NCI-H146 (cell line): Measurements from ENCODE around the gene PMPCB.
A peak's percentile ranks its signal among the peaks of the same experiment; 100 is the strongest.

Experiments
- DNase-seq: peaks from one replicate; lab custom pipeline; 2025; lab: John Stamatoyannopoulos, UW

The PMPCB gene

DNA sequence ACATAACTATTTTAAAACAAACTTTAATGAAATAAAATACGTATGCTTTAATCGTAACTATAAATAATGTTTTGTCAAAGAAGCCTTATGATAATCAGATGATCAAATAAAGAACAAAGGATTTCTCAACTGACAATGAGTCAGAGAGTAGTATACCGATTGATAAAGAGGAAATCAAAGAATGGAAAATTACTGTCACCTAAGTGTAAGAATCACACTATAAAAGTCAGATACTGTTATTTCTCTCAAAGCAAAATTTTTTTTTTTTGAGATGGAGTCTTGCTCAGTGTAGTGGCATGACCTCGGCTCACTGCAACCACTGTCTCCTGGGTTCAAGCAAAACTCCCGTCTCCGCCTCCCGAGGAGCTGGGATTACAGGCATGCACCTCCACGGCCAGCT lies 28.5 kb downstream of the PMPCB start:
- DNase-seq, result no peak

DNA sequence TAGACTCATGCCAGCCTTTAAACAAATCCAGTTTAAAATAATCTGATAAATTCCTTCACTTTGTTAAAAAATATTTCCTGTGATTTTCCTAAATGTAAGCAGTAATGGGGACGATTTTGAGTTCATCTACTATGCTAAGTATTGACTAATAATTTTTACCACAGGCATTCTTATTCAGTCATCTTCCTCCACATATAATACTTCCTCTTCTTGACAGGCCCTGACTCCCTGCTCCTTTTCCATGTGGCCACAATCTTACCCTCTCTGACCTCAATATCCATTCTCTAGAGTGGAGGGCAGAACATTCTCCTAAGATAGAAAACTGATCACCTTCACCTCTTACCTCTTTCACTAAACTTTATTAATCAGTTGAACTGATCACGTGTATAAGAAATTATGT lies 39.5 kb downstream of the PMPCB start:
- no peak for DNase-seq

DNA sequence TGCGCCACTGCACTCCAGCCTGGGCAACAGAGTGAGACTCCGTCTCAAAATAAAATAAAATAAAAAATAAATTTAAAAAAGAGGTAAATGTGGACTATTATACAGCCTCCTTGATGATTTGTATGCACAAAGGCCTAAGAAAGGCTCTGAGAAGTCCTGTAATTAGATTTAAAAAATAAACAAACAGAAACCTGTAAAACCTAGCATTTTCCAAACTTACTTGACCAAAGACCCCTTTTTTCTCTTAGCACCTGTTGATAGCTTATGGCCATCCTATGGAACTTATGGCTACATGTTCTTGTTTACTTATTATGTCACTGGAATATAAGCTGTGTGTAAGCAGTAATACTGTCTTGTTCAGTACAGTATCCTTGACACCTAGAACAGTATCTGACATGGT lies 41.6 kb downstream of the PMPCB start:
- no peak for DNase-seq

DNA sequence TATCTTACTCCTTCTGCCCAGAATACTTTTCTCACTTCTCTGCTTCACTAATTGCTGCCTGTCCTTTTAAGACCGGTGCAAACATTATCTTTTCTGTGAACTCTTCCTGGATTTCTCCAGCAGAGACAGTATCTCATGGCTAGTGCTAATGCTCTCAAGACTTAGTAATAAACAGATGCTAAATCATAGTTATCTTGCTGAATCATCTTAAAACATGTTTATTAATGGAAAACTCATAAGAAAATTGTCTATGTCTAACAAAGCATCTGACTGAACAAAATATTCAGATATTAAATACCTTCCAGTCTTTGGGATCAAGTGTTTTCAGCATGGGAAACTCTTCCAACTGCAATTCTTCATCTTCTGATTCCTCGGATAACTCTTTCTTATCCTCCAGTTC lies 44.2 kb downstream of the PMPCB start:
- DNase-seq, result no peak

DNA sequence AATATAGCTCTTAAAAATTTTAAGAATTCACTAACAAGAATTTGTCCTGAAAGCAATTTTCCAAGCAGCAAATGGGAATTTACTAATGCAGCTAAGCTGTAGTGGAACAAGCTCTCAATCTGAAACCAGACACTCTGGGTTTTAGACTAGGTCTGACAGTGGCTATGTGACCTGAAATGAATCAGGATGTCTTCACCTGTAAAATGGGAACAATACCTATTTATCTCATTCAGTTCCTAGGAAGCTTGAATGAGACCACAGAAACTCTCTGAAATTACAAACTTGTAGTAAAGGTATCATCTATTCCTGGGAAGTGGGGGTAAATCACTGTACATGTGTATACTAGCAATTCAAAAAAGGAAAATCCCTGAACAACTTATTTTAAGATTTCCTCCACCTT lies 46.1 kb downstream of the PMPCB start:
- DNase-seq, result no peak

DNA sequence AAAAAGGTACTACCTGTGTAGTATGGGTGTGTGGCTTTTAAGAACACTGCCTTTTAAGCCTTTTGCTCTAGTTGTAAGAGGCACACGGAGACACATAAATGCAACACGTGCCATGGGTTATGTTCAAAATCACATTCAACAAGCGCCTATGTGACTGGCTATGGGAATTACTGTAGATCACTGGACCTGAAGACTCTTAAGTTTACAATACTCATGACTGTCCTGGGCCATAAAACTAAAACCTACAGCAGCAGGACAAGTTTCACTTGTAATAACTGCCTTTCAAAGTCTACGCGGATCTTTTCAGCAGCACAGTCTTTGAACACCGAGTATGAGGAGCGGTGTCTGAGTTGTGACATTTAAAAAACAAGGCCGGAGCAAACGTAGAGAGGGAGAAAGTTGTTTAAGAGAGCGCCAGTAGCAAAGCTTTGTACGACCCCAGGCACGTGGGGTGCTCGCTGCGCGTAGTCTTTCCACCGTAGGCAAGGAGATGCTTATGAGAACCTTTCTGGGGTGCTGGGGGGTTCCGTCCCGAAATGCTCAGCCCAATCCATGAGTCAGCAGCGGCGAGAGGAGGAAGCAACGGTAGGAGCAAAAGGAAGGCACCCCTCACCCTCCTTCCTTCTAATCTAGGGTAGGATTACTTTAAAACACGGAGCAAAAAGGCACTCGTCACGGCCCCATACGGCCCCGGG lies 46.7 kb downstream of the PMPCB start:
- peak; percentile 24 for DNase-seq

DNA sequence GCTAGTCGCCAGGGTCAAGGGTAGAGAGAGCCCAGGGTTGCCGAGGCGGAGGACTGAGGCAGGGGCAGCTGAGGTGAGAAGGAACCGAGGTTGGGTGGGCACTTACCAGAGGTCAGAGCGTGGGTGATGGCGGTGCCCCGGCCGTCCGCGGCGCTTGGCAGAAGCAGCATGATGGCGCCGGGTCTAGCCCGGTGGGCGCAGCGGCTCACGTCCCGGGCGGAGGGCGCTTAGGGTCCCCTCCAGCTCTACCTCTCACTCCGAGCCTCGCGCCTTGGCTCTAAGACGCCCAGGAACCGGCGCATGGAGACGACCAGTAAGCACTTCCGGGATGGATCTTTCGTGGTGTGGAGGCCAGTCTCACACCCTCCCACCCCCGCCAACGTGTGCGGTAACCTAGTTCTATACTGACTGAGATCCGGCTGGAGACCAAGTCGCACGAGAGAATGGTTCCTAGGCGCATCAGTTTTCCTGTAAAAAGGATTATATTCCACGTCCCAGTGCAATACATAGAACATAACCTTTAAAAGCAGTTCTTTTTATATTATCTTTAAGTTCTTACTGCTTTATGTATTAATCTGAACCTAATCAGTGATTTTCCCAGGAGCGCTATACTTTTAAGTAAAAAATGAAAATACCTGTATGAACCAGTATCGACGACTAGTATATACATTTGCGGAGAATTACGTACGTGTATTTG lies 47.4 kb downstream of the PMPCB start, which contains the start of gene DNAJC2:
TSS of gene DNAJC2 (minus strand) at position 315 of the 697 bp plus-strand sequence. CDS start at position 170, 145 bp downstream.
- DNase-seq, result peak; percentile 93

DNA sequence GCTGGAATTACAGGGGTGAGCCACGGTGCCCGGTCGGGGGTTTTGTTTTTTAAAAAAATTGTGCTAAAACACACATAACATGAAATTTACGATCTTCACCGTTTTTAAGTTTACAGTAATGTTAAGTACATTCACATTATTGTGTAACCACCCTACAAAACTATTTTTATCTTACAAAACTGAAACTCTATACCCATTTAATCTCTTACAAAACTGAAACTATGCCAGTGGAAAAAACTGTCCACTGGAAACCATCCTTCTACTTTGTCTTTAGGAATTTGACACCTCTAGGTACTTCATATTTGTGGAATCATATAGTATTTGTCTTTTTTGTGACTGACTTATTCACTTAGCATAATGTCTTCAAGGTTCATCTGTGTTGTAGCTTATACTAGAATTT lies 49.2 kb downstream of the PMPCB start:
- no peak for DNase-seq

DNA sequence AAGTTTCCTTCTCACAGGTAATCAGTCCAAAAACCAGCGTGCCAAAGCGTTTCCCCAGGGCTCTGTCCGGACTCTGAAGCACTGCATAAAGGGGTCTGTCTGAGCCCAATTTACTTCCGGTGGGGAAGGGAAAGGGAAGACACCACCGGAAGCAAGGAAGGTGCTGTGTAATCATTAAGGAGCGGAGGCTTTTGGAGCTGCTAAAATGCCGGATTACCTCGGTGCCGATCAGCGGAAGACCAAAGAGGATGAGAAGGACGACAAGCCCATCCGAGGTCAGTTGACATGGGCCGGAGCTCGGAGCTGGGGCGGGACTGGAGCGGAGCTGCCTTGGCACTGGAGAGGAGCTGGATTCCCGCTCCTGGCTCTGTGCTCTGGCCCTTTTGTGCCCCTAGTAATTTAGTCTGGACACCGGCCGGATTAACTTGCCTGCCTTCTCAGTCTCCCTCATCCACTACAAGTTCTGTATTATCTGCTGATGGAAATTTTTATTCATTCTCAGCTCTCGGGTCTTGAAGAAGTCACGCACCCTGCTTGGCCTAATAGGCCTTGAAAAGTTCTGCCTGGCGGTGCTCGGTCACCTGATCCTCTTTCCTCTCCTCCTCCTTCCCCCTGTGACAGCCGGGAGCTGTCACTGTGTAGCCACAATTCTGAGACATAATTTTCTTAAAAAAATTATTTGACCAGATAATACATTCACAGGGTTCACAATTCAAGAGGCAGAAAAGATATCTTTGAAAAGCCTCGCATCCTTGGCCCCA lies 50.5 kb downstream of the PMPCB start, which contains the start of gene PSMC2:
TSS of gene PSMC2 (plus strand) at position 137 of the 761 bp plus-strand sequence. CDS start at position 206, 69 bp downstream.
- DNase-seq, result peak; percentile 86

DNA sequence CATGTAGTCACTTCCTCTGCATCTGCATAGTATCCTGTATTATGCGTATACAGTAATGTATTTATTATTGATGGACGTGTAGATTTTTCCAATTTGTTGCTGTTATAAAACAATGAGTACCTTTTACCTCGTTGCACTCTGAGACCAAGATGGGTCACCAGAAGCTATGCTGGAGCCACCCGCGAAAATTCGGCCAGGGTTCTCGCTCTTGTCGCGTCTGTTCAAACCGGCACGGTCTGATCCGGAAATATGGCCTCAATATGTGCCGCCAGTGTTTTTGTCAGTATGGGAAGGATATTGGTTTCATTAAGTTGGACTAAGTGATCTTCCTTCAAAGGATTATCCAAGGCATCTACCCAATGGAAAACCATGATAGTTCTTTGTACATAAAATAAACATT lies 51.2 kb downstream of the PMPCB start:
- no peak for DNase-seq

DNA sequence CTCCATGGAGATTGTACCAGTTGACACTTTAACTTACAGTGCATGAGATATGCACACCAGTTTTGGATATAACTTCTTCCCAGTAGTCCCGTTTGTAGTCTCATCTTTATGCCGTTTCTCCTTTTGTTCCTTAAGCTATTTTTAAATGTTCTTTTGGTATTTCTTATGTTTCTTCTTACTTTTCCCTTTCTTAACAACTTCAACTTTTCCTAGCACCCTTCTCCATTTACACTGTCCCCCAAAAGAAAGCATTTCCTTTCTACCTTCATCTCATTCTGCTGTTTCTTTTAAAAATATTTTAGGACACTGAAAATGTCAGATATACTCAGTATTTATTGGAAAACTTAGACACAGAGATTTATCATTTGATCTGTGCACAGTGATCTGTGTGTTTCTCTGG lies 51.7 kb downstream of the PMPCB start:
- DNase-seq, result no peak

DNA sequence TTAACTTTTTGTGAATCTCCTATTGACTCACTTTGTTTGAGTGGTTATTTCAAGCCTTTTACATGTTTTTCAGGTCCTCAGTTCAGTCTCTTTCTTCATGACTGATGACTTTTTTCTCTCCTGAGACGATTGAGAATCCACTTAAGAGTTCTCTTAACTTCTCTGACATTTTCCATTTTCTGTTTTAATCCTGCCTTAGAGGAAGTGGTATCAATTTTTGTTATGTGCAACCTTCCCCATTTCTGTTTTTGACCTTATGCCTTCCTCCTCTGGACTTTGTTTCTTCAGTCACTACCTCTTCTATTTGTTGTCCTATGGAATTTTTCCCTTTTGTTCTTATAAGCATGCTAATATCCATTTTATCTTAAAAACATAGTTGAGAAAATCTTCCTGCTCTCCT lies 52.6 kb downstream of the PMPCB start:
- no peak for DNase-seq
